ENCODE data around the gene PCGF5. TPM values are rescaled to one million over a fixed set of nuclear protein-coding genes. Genes with fewer than 3 reads are reported as not detected.

The PCGF5 gene
- total RNA-seq, 2 donors from 2014 or later = 48.7 to 71.7 TPM

DNA sequence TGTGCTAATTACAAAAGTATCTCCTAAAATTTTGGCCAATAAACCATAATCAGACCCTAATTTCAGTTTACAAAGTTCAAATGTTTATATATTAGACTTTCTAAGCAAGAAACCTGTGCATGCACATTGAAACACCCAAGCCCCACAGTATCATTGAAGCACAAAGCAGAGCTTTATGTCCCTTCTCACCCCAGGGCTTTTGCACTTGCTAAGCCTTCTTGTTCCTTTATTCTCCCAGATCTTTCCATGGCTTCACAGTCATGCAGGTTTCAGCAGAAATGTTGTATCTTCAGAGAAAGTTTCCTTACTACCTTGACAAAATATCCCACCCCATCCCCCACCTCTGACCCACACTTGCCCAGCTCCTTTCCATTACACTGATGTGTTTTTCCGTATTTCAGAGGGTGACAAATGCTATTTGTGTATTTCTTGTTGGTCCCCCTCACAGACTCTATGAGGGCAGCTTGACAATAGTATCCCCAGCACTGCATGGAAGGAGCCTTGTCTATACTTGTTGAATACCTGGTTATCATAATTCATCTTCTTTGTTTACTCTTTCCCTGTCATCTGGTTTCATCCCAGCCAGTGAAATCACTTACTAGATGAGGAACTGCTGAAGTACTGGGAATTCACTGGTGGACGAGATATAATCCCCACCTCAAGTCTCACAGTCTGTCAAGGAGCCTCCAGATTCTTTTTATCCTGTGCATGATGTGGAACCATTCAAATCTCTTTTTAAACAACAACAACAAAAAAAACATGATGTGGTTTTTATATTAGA is 24.0 kb upstream of the PCGF5 start:
- no peak overlapping the region for H3K27ac ChIP-seq
- intact Hi-C loops (cut with DNase I) = no loop called here
- no peaks in the 10 kb centered on the region for H3K36me3 ChIP-seq
- no peaks in the 10 kb centered on the region for H3K27me3 ChIP-seq
- H3K9me3 ChIP-seq = no peaks in the 10 kb centered on the region
- no peak for DNase-seq
- H3K4me3 ChIP-seq = no peak overlapping the region
- TF ChIP-seq, protein P1, sequence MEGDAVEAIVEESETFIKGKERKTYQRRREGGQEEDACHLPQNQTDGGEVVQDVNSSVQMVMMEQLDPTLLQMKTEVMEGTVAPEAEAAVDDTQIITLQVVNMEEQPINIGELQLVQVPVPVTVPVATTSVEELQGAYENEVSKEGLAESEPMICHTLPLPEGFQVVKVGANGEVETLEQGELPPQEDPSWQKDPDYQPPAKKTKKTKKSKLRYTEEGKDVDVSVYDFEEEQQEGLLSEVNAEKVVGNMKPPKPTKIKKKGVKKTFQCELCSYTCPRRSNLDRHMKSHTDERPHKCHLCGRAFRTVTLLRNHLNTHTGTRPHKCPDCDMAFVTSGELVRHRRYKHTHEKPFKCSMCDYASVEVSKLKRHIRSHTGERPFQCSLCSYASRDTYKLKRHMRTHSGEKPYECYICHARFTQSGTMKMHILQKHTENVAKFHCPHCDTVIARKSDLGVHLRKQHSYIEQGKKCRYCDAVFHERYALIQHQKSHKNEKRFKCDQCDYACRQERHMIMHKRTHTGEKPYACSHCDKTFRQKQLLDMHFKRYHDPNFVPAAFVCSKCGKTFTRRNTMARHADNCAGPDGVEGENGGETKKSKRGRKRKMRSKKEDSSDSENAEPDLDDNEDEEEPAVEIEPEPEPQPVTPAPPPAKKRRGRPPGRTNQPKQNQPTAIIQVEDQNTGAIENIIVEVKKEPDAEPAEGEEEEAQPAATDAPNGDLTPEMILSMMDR (IDR thresholded peaks at IDR 0.05) = no peak
- no peak overlapping the region for H3K9ac ChIP-seq (ENCODE audit: low read depth in 2 of 2, low read length in 2 of 2)
- peaks cover 5% of the 10 kb centered on the region for H3K4me1 ChIP-seq

DNA sequence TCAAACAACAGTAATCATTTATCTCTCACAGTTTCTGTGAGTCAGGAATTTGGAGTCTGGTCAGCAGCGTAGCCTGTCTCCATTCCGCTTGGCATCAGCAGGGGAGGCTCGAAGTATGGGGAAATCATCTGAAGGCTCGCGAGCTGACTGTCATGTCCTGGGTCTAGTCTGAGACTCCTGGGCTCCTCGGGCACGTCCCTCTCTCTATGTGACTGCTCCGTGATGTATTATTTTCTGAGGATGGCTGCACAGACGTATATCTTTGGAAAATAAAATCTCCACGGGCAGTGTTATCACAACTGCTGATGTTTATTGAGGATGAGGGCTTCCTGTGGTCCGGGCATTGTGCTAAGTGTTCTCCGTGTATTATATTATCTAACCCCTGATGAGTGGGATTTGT is 23.3 kb upstream of the PCGF5 start:
- H3K27me3 ChIP-seq = no peaks in the 10 kb centered on the region
- no peaks in the 10 kb centered on the region for H3K9me3 ChIP-seq
- H3K4me1 ChIP-seq = peaks cover 5% of the 10 kb centered on the region
- TF ChIP-seq, protein P1 (IDR thresholded peaks at IDR 0.05) = no peak
- no peak for DNase-seq
- no peak overlapping the region for H3K4me3 ChIP-seq
- H3K9ac ChIP-seq (ENCODE audit: low read depth in 2 of 2, low read length in 2 of 2) = no peak overlapping the region
- no peaks in the 10 kb centered on the region for H3K36me3 ChIP-seq
- intact Hi-C loops (cut with DNase I) = no loop called here
- H3K27ac ChIP-seq = no peak overlapping the region

- intact Hi-C loops (cut with DNase I) = no loop called here
- no peak for DNase-seq
- H3K9me3 ChIP-seq = no peaks in the 10 kb centered on the region
- TF ChIP-seq, protein P1 (IDR thresholded peaks at IDR 0.05) = no peak
- H3K27me3 ChIP-seq = no peaks in the 10 kb centered on the region
- H3K4me3 ChIP-seq = no peak overlapping the region
- peak overlapping the region; percentile 43 for H3K27ac ChIP-seq
- H3K36me3 ChIP-seq = no peaks in the 10 kb centered on the region
- peaks cover 5% of the 10 kb centered on the region for H3K4me1 ChIP-seq
- H3K9ac ChIP-seq (ENCODE audit: low read depth in 2 of 2, low read length in 2 of 2) = peak overlapping the region in 1 of 2 donors; percentile 19
These were observed 21.7 kb upstream of the PCGF5 start for GRCh38 chr10:91198781-91199180.

- H3K9ac ChIP-seq (ENCODE audit: low read depth in 2 of 2, low read length in 2 of 2) = no peak overlapping the region
- peaks cover 5% of the 10 kb centered on the region for H3K4me1 ChIP-seq
- TF ChIP-seq, protein P1 (IDR thresholded peaks at IDR 0.05) = no peak
- no peaks in the 10 kb centered on the region for H3K36me3 ChIP-seq
- DNase-seq = no peak
- no peak overlapping the region for H3K4me3 ChIP-seq
- H3K27me3 ChIP-seq = no peaks in the 10 kb centered on the region
- H3K27ac ChIP-seq = no peak overlapping the region
- H3K9me3 ChIP-seq = no peaks in the 10 kb centered on the region
- intact Hi-C loops (cut with DNase I) = no loop called here
These were observed 19.9 kb upstream of the PCGF5 start for GRCh38 chr10:91200314-91201212.

DNA sequence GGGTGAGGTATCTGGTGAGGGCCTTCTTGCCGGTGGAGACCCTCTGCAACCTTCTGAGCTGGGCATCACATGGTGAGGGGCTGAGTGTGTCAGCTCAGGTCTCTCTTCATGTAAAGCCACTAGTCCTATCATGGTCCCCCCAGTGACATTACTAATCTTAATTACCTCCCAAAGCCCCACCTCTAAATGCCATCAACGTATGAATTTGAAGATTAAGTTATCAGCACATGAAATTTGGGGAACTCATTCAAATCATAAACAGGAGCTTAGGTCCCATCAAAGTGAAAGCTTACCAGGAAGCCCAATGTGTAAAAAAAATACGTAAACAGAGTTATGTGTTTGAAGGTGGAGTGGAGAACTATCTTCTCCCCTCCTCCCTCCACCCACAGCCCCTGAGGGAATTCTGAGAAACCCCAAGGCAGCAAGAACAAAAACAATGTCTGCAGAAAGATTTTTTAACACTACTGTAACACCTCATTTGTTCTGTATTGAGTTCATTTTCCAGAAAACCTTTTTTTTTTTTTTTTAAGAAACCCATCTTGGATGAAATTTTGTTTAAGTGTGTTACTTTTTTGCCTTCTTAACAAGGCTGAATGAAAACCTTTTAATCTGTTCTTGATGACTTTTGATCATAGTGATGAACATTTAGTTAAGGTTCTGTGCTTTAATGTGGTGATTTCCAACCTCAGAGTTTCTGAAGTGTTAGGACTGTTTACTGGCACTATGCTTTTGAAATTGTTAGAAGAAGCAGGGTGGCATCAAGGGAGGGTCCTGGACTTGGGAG is 19.1 kb upstream of the PCGF5 start:
- intact Hi-C loops (cut with DNase I) = no loop called here
- no peaks in the 10 kb centered on the region for H3K36me3 ChIP-seq
- H3K4me3 ChIP-seq = no peak overlapping the region

More for the DNA sequence above, 19.1 kb upstream of the PCGF5 start:
- DNase-seq = no peak
- TF ChIP-seq, protein P1 (IDR thresholded peaks at IDR 0.05) = no peak
- Histone ChIP-seq H3K9me3 (no peaks in the 10 kb centered on the region), H3K4me1 (peaks cover 5% of the 10 kb centered on the region), H3K9ac (ENCODE audit: low read depth in 2 of 2, low read length in 2 of 2) (no peak overlapping the region), H3K27ac (no peak overlapping the region), H3K27me3 (no peaks in the 10 kb centered on the region)
